Endothelial cell of umbilical vein (primary cell): ENCODE data around the gene PTGFRN. TPM values are rescaled to one million over a fixed set of nuclear protein-coding genes. Genes with fewer than 3 reads are reported as not detected.

ENCODE experiments used
- BruUV-seq: library from RNA; stranded (reverse); fragments of 400-500 nt; replicated peaks from 2 replicates; lab custom pipeline; 2021; lab: Mats Ljungman, UMichigan
- CTCF ChIA-PET: fragments of 300-600, 350-600 bp; sonication (Branson Sonifier 250); formaldehyde crosslinking; loops from one replicate; lab custom pipeline; 2021; ENCODE audit warnings: antibody characterized with exemption, inconsistent platforms; lab: Charles Lee
- POLR2A ChIA-PET: fragments of 300-600, 350-600 bp; sonication (Branson Sonifier 250); formaldehyde crosslinking; loops from one replicate; lab custom pipeline; 2021; ENCODE audit warnings: antibody characterized with exemption, inconsistent platforms; lab: Charles Lee
- DNase-seq: peaks from one replicate; pipeline ENCODE4 v3.0.0-alpha.2; 2011; ENCODE audit warnings: low read depth, low spot score
- FAIRE-seq: peaks from 2 replicates; lab custom pipeline; 2011; peaks lifted over from hg19 to GRCh38; lab: Jason Lieb, UNC
- H2AFZ ChIP-seq: 2 replicates; pipeline ENCODE4 v1.6.0; 2012; ENCODE audit warnings: low read depth, low read length, control low read depth, inconsistent platforms
- H3K27ac ChIP-seq: 2 replicates; pipeline ENCODE4 v1.5.1; 2011; ENCODE audit warnings: low read depth, mild to moderate bottlenecking, control low read depth, low read length, moderate library complexity; ENCODE audit not compliant: insufficient read depth
- H3K27me3 ChIP-seq, 2 experiments: 2 replicates each; pipeline versions ENCODE4 v1.6.0 to v1.6.1; 2011; ENCODE audit warnings: low read length in 2 of 2, mixed read lengths in 1 of 2; ENCODE audit not compliant: control insufficient read depth in 2 of 2, insufficient read depth in 2 of 2
- H3K36me3 ChIP-seq, 2 experiments: 2 replicates in 1 of 2; 3 replicates in 1 of 2; pipeline ENCODE4 v1.5.1; 2011; ENCODE audit warnings: low read length in 2 of 2, mild to moderate bottlenecking in 1 of 2, moderate library complexity in 1 of 2; ENCODE audit not compliant: control insufficient read depth in 2 of 2, insufficient read depth in 2 of 2; ENCODE audit errors: extremely low read depth in 1 of 2
- H3K4me1 ChIP-seq: 3 replicates; pipeline ENCODE4 v1.5.1; 2011; ENCODE audit warnings: mild to moderate bottlenecking, low read length; ENCODE audit not compliant: control insufficient read depth, insufficient read depth; ENCODE audit errors: extremely low read depth
- H3K4me2 ChIP-seq: 2 replicates; pipeline ENCODE4 v1.6.1; 2011; ENCODE audit warnings: low read length, control low read depth, mixed read lengths; ENCODE audit not compliant: insufficient read depth
- H3K4me3 ChIP-seq, 3 experiments: fragments of 200-600 bp in 1 of 3; sonication (generic), shearing (Covaris generic) in 1 of 3; replicated peaks in 1 of 3; 2 replicates each; pipeline ENCODE4 v1.5.1; 2011 to 2016; ENCODE audit warnings: control low read depth in 3 of 3, low read length in 3 of 3, mild to moderate bottlenecking in 2 of 3, inconsistent platforms in 1 of 3, low read depth in 1 of 3, moderate library complexity in 1 of 3; ENCODE audit not compliant: insufficient read depth in 1 of 3
- H3K79me2 ChIP-seq: 2 replicates; pipeline ENCODE4 v1.6.0; 2012; ENCODE audit warnings: low read length, inconsistent platforms; ENCODE audit not compliant: control insufficient read depth, insufficient read depth
- H3K9ac ChIP-seq: replicated peaks from 2 replicates; pipeline ENCODE3; 2011; ENCODE audit warnings: low read length, control low read depth; ENCODE audit not compliant: insufficient read depth; ENCODE audit errors: extremely low read depth
- H3K9me1 ChIP-seq: replicated peaks from 3 replicates; pipeline ENCODE4 v1.6.0; 2011; ENCODE audit warnings: mild to moderate bottlenecking, low read length; ENCODE audit not compliant: control insufficient read depth, insufficient read depth; ENCODE audit errors: extremely low read depth
- H3K9me3 ChIP-seq: replicated peaks from 2 replicates; pipeline ENCODE4 v1.5.1; 2012; ENCODE audit warnings: low read length, inconsistent platforms; ENCODE audit not compliant: control insufficient read depth, insufficient read depth
- H4K20me1 ChIP-seq: replicated peaks from 2 replicates; pipeline ENCODE3; 2011; ENCODE audit warnings: mild to moderate bottlenecking, low read length; ENCODE audit not compliant: control insufficient read depth, insufficient read depth; ENCODE audit errors: extremely low read depth
- CTCF ChIP-seq, 2 donors: IDR thresholded peaks; 1 replicate in 1 of 2; 2 replicates in 1 of 2; pipeline ENCODE4 v1.5.1; 2011; ENCODE audit warnings: low read length in 2 of 2, mild to moderate bottlenecking in 2 of 2, moderate library complexity in 2 of 2, control low read depth in 1 of 2, inconsistent platforms in 1 of 2, low read depth in 1 of 2; ENCODE audit not compliant: insufficient read depth in 1 of 2; ENCODE audit errors: extremely low read depth in 1 of 2
- EZH2 ChIP-seq: IDR thresholded peaks from 2 replicates; pipeline ENCODE4 v1.6.1; 2012; ENCODE audit warnings: borderline replicate concordance, low read depth, mild to moderate bottlenecking, moderate library complexity, low read length, inconsistent platforms; ENCODE audit not compliant: severe bottlenecking
- FOS ChIP-seq: IDR thresholded peaks from 2 replicates; pipeline ENCODE4 v1.6.1; 2011; ENCODE audit warnings: mild to moderate bottlenecking, low read length, moderate library complexity, borderline replicate concordance; ENCODE audit not compliant: insufficient read depth
- GATA2 ChIP-seq: IDR thresholded peaks from 2 replicates; pipeline ENCODE4 v1.7.0; 2011; ENCODE audit warnings: low read depth, mild to moderate bottlenecking, moderate library complexity, mixed read lengths, low read length; ENCODE audit not compliant: insufficient read length, insufficient read depth
- JUN ChIP-seq: IDR thresholded peaks from 2 replicates; pipeline ENCODE4 v1.6.1; 2011; ENCODE audit warnings: borderline replicate concordance, low read depth; ENCODE audit not compliant: insufficient read length, insufficient read depth
- MYC ChIP-seq: IDR thresholded peaks from one replicate; pipeline ENCODE4 v1.6.1; 2011; ENCODE audit warnings: mild to moderate bottlenecking, low read depth, low read length
- POLR2A ChIP-seq: IDR thresholded peaks from 2 replicates; pipeline ENCODE4 v1.6.1; 2012; ENCODE audit warnings: low read depth, mild to moderate bottlenecking, control low read depth, low read length
- POLR2AphosphoS5 ChIP-seq: IDR thresholded peaks from 2 replicates; pipeline ENCODE4 v1.6.1; 2012; ENCODE audit warnings: low read depth, mild to moderate bottlenecking, control low read depth, low read length, moderate library complexity; ENCODE audit not compliant: insufficient read depth
- dilution Hi-C: fragments of 300-500 bp; cut with MboI; formaldehyde crosslinking; loops from one replicate; pipeline ENCODE4 v1.15.0; 2019; ENCODE audit warnings: low sequenced_read_pairs; ENCODE audit not compliant: extremely low pct_ligation_motif_present
- intact Hi-C: fragments of 100-400 bp; cut with micrococcal nuclease; formaldehyde crosslinking; loops from one replicate; pipeline ENCODE4 v1.10.0; 2022
- polyA plus RNA-seq, 4 experiments: library from polyadenylated mRNA; depleted of rRNA in 3 of 4; stranded (reverse) in 3 of 4; unstranded in 1 of 4; fragments of >200 nt; gene quantifications; 2 replicates each; pipeline versions ENCODE4 v1.2.1 to v1.2.3, GENCODE V29; 2011 to 2012; ENCODE audit warnings: missing spikeins in 1 of 4
- total RNA-seq: library from RNA; stranded (reverse); gene quantifications from 2 replicates; pipeline ENCODE4 v1.2.3, GENCODE V29; 2021
- TF ChIP-seq, protein P1 (sequence below): IDR thresholded peaks from 2 replicates; pipeline ENCODE4 v1.6.1; 2011; ENCODE audit not compliant: insufficient read depth, insufficient read length

The PTGFRN gene
- total and polyA plus RNA-seq, 2 donors (not counting 3 experiments of a cell fraction or from before 2014, with no cell fraction given): 39.6 to 60.7 TPM

DNA sequence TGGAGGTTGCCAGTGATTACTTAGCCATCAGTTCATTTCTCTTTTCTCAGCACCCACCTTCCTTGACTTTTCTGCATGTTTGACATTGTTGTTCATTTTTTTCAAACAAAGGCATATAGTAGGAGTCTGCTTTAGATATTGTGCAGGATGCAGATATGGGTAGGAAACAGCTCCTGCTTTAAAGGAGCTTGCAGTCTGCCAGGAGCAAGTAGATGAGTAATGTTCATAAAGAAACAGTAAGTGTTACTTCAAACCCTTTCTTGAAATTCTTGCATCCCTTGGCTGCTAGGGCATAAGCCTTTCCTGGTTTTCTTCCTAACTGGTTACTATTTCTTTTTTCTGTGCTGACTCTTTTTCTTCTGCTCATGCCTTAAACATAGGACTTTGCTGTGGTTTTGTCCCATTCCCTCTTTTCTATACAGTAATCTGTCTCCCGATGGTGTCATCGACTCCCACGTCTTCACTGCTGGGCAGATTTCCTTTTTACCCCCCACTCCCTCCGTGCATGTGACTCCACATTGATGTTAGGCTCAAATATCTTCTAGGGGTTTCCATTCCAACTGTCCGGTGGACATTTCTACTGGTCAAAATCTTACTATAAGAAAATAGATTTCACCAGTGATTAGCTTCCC is 20.4 kb downstream of the PTGFRN start:
- Histone ChIP-seq H3K36me3 (no peaks in the 10 kb centered on the region), H3K79me2 (no peaks in the 10 kb centered on the region), H3K4me2 (no peak overlapping the region), H3K9me3 (no peaks in the 10 kb centered on the region), H3K4me3 (no peak overlapping the region), H3K27me3 (no peaks in the 10 kb centered on the region), H3K4me1 (no peaks in the 10 kb centered on the region), H3K27ac (no peak overlapping the region), H2AFZ (no peak overlapping the region), H4K20me1 (no peaks in the 10 kb centered on the region), H3K9ac (no peak overlapping the region), H3K9me1 (no peaks in the 10 kb centered on the region)
- intact Hi-C loops: loop anchor here (2.0 kb wide), 1 partner anchor 21 kb away; no protein-coding TSS in a partner anchor
- ChIA-PET POLR2A (no interaction called here), CTCF (no interaction called here)
- dilution Hi-C loops: no loop called here
- peak; percentile 43 for FAIRE-seq
- DNase-seq: peak; percentile 20
- no TSS peak for BruUV-seq
- TF ChIP-seq JUN (no peak), POLR2AphosphoS5 (no peak), POLR2A (no peak), CTCF (IDR thresholded peaks at IDR 0.05; ENCODE audit: extremely low read depth in 1 of 2, insufficient read depth in 1 of 2, low read depth in 1 of 2, low read length in 2 of 2) (no peak), EZH2 (no peak), MYC (no peak), FOS (no peak), GATA2 (no peak)
- TF ChIP-seq, protein P1, sequence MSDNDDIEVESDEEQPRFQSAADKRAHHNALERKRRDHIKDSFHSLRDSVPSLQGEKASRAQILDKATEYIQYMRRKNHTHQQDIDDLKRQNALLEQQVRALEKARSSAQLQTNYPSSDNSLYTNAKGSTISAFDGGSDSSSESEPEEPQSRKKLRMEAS: no peak
